Measurements from ENCODE around the gene RERE.
A peak's percentile ranks its signal among the peaks of the same experiment; 100 is the strongest.

Gene RERE

GRCh38 chr1:8437347-8437746 lies 380.1 kb downstream of the RERE start:
- no peak for DNase-seq

GRCh38 chr1:8435569-8436071 lies 381.8 kb downstream of the RERE start:
- no peak for DNase-seq

GRCh38 chr1:8434101-8434500 lies 383.3 kb downstream of the RERE start:
- DNase-seq = no peak

- DNase-seq = no peak
Observed at GRCh38 chr1:8431784-8432183, 385.7 kb downstream of the RERE start.

- DNase-seq = peak; percentile 53
Observed at GRCh38 chr1:8431019-8431418, 386.4 kb downstream of the RERE start.

- no peak for DNase-seq
Observed at GRCh38 chr1:8430476-8430875, 387.0 kb downstream of the RERE start.

- no peak for DNase-seq
Observed at GRCh38 chr1:8429549-8430110, 387.8 kb downstream of the RERE start.

- DNase-seq = no peak
Observed at GRCh38 chr1:8428441-8428840, 389.0 kb downstream of the RERE start.

- DNase-seq = no peak
Observed at GRCh38 chr1:8427986-8428385, 389.5 kb downstream of the RERE start.

- peak; percentile 60 for DNase-seq
Observed at GRCh38 chr1:8427493-8427892, 389.9 kb downstream of the RERE start.

GRCh38 chr1:8426996-8427395 lies 390.4 kb downstream of the RERE start:
- no peak for DNase-seq

- no peak for DNase-seq
Observed at GRCh38 chr1:8425781-8426161, 391.7 kb downstream of the RERE start.

GRCh38 chr1:8425150-8425780 lies 392.2 kb downstream of the RERE start:
- no peak for DNase-seq

- DNase-seq = peak; percentile 68
Observed at GRCh38 chr1:8424539-8425116, 392.8 kb downstream of the RERE start.

GRCh38 chr1:8423692-8424538 lies 393.5 kb downstream of the RERE start:
- DNase-seq = peak; percentile 40

GRCh38 chr1:8423269-8423691 lies 394.2 kb downstream of the RERE start:
- DNase-seq = peak; percentile 20

- no peak for DNase-seq
Observed at GRCh38 chr1:8422510-8423268, 394.8 kb downstream of the RERE start.

- no peak for DNase-seq
Observed at GRCh38 chr1:8421721-8422120, 395.7 kb downstream of the RERE start.

- no peak for DNase-seq
Observed at GRCh38 chr1:8420318-8420717, 397.1 kb downstream of the RERE start.

GRCh38 chr1:8419861-8420260 lies 397.6 kb downstream of the RERE start:
- no peak for DNase-seq

GRCh38 chr1:8419172-8419571 lies 398.3 kb downstream of the RERE start:
- DNase-seq = no peak

- DNase-seq = no peak
Observed at GRCh38 chr1:8418301-8418700, 399.1 kb downstream of the RERE start.

GRCh38 chr1:8417625-8418024 lies 399.8 kb downstream of the RERE start:
- no peak for DNase-seq

All from CD4-positive, alpha-beta T cell treated with Interleukin-15 for 1 hour (primary cell).